ENCODE data around the gene MBD6.
"Not testable (repeated sequence)": the region's sequence is repeated elsewhere in the genome, so short reads cannot be mapped to it uniquely, and the experiment has no call there.

DNA sequence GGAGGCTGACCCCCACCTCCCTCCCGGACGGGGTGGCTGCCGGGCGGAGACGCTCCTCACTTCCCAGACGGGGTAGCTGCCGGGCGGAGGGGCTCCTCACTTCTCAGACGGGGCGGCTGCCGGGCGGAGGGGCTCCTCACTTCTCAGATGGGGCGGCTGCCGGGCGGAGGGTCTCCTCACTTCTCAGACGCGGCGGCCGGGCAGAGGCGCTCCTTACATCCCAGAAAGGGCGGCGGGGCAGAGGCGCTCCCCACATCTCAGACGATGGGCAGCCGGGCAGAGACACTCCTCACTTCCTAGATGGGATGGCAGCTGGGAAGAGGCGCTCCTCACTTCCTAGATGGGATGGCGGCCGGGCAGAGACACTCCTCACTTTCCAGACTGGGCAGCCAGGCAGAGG lies 14.8 kb upstream of the MBD6 start:
- TF ChIP-seq POLR2AphosphoS5 (IDR thresholded peaks at IDR 0.05; ENCODE audit: borderline replicate concordance, low read depth, low read length); EZH2 (IDR thresholded peaks at IDR 0.05); FOXP2 (optimal IDR thresholded peaks at IDR 0.05; ENCODE audit: control extremely low read depth, extremely low read length, insufficient read depth): not testable (repeated sequence)
